GM18907 (cell line): ENCODE measurements around the gene NDC1.
"Not testable (repeated sequence)": the region's sequence is repeated elsewhere in the genome, so short reads cannot be mapped to it uniquely, and the experiment has no call there.

Experiments used
- ATAC-seq: cut with Tn5 transposase; IDR thresholded peaks from one replicate; pipeline ENCODE4 v1.9.1; 2021; ENCODE audit warnings: mild to moderate bottlenecking, moderate library complexity; ENCODE audit not compliant: unreplicated experiment

The NDC1 gene

DNA sequence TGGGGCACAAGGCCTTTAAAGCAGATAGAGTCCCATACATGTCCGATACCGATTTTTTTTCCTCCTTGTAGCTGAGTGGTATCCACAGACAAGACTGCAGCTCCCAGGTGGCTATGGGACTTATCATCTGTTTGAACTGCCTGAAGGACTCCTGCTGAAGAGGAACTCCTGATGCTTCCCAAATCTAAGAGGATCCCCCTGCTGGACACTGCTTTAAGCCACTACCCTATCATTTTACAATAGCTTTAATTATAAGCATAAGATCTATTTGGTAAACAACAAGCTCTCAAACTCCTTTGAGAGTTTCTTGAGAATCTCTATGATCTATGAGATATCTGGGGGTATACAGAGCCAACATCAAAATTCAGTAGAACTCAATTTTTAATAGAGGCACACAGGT is 11.7 kb downstream of the NDC1 start:
- no peak for ATAC-seq

DNA sequence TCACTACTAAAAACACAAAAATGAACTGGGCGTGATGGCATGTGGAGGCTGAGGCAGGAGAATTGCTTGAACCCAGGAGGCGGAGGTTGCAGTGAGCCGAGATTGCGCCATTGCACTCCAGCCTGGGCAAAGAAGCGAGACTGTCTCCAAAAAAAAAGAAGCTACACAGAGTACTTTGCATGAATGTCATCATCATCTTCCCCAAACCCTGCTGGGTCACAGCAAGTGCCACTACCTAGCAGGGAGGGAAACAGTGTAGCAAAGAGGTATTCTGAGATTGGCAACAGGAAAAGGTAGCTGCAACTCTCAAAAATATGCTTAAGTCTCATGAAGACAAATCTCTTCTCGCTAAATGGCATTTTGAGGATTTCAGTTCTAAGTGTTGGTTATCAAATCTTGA is 12.8 kb downstream of the NDC1 start:
- ATAC-seq = no peak

DNA sequence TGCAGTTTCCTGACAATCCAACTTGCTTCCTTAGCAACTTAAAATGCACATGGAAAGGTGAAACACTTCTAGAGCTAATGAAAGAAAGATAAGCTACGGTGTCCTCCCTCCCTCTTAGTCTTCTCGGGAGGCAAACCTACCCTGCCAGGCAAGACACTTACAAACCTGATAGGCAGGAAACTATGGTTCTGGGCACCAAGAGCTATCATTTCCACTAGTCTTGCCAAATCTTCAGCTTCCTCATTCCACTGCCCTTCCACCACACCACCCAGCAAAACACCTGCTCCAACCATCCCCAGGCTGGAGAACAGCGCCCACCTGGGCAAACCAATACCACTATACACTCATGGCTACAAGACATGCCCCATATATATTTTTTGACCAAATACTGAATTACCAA is 15.2 kb downstream of the NDC1 start:
- ATAC-seq = no peak

DNA sequence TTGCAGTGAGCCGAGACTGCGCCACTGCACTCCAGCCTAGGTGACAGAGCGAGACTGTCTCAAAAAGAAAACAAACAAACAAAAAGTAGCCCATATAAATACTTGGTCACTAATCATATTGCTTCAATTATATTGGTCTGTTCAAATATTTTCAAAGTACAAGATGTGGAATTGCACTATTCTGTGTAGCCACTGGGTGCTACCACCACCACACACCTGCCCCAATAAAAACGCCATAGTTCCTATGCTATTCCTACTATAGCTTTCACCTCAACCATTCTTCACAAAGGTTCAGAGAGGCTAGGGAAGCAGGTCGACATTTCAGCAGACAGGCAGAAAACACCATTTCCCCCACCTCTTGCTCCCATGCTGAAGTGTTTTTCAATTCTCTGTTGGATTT is 16.7 kb downstream of the NDC1 start:
- ATAC-seq = no peak

DNA sequence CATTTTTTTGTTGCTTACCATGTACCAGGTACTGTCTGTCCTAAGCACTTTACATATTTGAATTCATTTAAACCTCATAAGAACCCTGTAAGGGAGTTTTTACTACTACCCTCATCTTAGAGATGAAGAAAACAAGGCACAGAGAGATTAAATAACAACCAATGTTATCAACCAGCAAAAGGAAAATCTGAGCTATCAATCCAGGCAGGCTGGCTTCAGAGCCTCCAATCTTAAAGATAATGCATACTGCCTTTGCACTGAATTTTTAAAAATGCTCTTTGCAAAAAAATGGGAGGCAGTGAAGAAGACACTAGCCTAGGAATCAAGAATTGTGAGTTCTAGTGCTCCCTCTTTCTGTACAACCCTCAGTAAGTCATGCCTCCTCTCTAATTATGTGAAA is 18.7 kb downstream of the NDC1 start:
- ATAC-seq = no peak

DNA sequence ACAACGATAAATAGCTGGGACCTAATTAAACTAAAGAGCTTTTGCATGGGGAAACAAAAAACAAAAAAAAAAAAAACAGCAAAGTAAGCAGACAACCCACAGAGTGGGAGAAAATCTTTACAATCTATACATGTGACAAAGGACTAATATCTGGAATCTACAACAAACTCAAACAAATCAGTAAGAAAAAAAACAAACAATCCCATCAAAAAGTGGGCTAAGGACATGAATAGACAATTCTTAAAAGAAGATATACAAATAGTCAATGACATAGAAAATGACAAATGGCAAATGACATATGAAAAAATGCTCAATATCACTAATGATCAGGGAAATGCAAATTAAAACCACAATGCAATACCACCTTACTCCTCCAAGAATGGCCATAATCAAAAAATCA is 21.5 kb downstream of the NDC1 start:
- not testable (repeated sequence) for ATAC-seq

DNA sequence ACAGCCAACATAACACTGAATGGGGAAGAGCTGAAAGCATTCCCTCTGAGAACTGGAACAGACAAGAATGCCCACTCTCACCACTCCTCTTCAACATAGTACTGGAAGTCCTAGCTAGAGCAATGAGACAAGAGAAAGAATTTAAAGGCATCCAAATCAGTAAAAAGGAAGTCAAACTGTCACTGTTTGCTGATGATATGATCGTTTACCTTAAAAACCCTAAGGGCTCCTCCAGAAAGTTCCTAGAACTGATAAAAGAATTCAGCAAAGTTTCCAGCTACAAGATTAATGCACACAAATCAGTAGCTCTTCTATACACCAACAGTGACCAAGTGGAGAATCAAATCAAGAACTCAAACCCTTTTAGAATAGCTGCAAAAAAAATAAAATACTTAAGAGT is 22.6 kb downstream of the NDC1 start:
- ATAC-seq = not testable (repeated sequence)

DNA sequence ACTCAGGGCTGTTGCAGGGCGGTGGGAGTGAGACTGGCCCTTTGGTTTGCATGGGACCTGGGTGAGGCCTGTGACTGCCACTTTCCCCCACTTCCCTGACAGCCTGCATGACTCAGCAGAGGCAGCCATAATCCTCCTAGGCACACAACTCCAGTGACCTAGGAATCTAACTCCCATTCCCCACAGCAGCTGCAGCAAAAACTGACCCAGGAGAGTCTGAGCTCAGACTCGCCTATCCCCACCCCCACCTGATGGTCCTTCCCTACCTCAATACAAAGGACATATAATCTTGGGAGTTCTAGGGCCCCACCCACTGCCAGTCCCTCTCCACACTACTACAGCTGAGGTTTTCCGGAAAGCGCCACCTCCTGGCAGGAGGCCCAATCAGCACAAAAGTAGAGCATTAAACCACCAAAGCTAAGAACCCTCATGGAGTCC is 26.7 kb downstream of the NDC1 start:
- ATAC-seq = no peak

DNA sequence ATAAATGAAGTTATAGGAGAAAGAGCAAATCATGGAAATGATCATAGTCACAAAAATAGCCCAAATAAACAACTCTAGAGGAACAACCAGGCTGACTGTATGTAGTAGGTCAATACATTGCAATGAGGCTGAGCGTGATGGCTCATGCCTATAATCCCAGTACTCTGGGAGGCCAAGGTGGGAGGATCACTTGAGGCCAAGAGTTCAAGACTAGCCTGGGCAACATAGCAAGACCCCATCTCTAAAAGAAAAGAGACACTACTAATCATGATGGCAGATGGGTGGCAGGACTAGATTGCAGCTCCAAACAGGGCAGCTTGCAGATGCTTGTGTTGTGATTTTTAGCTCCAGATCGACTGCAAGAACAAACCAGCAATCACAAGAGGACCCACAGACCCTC is 27.6 kb downstream of the NDC1 start:
- no peak for ATAC-seq

DNA sequence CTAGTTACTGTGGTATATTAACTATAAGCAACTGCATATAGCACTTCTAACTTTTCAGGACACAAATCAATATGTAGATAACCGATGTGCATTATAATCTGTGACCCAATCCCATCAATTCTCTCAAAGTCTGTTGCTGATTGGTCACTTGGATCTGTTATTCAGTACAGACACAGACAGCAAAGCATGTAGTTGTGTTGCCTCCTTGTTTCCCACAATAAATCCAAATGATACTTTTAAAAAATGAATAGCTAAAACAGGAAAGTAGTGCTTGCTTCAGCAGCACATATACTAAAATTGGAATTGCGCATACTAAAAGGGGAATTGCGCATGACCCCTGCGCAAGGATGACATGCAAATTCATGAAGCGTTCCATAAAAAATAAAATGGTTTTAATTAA is 28.1 kb downstream of the NDC1 start:
- ATAC-seq = no peak

DNA sequence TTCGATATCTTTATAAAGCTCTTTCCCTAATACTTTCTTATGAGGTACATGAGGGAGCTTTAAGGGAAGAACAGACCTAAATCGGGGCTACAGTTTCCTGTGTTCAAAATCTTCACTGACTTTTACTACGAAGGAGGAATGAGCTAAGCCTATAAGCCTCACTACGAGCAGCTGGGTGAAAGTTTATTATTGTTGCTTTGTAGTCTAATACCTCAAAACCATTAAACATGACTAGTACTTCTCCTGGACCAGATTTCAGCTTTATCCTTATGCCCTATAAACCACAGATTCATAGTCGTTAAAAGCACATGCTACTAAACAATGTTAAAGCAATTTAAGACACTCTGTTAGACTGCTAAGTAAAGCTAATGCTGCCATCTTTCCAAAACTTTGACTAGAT is 30.2 kb downstream of the NDC1 start:
- no peak for ATAC-seq

DNA sequence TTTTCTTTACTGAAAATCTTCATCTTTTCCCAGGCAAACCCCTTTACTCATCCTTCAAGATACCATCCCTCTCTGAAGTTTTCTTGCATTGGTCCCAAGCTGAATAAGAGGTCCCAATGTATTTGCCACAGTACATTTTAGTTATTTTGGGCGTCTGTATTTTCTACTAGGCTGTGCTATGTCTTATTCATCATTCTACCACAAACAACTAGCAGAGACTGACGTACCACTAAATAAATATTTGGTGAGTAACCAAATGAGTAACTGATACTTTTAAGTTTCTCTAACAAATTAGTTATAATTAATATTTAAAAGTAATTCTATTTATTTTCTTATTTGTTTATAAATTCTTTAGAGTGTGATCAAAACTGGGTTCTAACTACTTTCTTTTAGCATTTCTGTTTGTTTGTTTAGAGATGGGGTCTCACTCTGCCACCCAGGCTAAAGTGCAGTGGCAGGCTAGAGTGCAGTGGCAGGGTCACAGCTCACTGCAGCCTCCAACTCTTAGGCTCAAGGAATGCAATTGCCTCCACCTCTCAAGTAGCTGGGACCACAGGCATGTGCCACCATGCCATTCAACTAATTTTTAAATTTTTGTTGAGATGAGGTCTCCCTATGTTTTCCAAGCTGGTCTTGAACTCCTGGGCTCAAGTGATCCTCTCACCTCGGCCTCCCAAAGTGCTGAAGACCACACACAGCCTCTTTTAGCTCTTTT is 33.1 kb downstream of the NDC1 start:
- no peak for ATAC-seq

DNA sequence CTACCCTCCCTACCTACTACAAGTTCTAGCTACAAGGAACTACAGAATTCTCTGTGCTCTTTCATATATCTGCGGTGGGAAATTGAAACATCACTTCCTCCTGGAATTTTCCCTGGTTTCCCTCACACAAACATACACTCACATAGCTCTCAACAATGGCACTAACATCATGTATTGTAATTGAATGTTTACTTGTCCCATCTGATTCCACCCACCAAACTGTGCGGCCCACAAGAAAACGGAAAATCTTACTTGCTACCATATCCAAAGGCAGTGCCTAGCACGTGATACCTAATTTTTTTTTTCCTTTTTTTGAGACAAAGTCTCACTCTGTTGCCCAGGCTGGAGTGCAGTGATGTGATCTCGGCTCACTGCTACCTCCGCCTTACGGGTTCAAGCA is 33.9 kb downstream of the NDC1 start:
- no peak for ATAC-seq

DNA sequence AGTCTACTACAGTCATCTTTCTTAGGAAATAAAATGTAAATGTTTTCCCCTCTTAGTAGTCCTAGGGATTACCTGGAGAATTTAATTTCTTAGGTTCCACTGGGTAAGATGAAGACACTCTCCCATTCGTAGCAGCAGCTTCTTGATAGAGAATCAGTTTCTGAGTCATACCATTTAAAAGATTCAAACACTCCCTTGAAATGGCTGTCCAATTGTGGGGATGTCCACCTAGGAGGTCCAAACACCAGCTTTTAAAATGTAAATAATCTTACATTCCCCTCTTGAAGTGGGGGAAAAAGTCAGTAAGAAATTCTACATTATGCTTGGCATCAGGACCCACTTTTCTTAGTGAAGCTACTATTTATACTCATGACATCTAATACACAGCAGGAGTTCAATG is 37.5 kb downstream of the NDC1 start:
- no peak for ATAC-seq

DNA sequence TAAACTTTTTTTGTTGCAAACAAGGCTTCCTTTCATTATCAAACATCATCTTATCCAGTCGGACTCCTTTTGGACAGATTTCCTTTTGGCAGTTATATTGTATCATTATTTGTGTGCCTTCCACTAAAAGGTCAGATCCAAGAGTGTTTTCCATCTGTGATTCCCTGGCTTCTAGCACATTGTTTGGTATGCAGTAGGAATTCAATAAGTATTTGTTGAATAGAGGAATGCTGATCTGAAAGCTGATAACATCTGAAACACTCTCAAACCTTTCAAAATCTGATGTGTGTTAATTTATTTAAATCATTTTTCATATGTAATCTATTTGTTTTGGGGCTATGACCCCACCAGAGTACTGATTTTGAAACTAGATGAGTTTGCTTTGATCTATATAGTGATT is 39.0 kb downstream of the NDC1 start:
- no peak for ATAC-seq

DNA sequence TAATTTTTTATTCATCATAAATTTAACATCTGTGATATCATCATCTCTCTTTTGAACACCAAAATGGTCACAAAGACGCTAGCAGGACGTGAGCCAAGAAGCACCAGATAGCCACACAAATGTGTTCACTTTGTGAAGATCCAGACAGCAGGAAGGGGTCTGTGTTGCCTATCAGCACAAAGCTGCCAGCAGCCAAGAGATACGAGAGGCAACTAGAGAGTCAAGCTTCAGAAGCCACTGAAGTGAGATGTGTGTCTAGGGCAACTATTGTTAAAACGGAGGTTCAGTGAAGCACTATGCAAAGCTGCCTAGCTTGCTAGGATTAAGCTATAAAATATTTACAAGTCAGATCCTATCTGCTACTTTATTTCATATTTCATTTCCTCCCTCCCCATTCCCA is 45.3 kb downstream of the NDC1 start:
- ATAC-seq = no peak

DNA sequence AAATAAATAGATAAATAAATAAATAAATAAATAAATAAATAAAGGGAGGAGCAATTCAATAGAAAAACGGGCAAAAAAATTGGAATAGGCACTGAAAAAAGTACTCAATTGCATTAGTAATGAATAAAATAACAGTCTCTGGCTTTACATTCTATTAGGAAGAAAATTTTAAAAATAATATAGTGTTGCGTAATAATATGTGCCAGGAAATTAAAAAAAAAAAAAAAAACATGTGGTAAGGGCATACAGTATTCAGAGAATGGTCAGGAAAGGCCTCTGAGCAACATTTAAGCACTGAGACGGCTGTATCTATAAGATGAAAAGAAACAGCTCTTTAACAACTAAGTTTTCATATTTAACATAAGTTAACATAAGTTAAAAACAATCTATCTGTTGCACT is 50.4 kb downstream of the NDC1 start:
- no peak for ATAC-seq

DNA sequence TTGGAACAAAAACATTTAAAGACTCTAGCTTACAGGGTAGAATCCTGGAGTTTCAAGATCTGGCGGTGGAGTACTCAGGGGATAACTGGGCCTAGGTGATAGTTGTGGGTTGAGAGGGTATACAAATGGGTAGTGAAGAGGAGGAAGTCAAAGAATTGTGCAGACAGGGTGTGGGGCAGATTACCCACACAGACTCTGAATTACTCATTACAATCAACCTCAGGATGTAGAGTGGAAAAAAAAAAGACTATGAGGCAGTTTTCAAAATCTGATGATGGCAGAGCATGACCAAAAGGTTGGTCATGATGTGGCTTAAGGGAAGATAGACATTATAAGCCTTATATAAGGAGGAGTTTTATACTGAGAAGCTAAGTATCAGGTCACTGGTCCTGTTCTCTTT is 55.0 kb downstream of the NDC1 start:
- ATAC-seq = no peak

DNA sequence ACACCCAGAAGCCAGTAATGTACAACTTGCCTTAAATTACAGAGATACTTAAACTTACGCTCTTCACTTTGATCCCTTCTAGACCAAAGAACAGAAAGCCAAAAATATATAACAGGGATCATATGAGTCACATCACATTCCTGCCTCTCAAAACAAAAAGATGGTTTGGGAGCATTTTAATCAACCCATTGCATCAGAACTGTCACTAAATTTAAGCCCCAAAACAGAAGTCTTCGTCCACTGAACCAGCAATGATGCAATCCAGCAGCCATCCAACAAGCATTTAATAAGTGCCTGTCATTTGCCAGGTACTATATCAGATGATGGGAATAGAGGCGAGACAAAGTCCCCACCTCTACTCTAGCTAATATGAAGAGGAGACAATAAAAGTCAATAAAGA is 56.4 kb downstream of the NDC1 start:
- ATAC-seq = no peak

DNA sequence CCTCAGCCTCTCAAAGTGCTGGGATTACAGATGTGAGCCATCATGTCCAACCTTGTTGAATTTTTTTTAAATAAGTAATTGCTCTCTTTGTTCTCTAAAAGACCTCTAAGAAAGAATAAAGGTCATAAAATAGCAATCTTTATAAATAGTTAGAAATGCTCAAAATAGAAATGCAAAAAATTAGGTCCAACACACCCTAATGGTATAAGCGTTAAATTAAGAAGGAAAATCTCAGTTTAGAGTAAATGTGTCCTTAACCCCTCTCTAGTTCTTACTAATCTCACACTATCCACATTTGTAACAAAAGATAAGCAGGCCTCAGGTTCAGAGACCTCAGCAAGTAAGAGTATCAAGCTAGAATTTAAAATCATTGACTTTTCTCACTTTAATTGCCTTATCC is 60.8 kb downstream of the NDC1 start:
- ATAC-seq = no peak

DNA sequence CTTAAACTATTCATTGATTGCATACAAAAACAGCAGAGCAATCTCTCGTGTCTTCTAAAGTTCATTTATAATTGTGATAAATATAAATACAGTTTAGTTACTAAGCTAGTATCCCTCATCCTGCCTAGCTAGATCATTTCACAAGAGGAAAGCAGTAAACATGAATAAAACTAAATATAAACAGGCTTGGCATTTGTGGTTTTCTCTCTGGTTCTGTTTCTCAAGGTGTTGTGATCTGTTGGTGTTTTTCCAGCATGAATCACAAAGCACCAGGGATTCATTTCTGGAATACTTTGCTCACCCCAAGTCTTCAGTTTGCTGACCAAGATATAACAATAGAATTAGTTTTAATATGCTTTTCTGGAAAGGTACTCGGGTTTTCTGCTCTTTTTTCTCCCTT is 66.4 kb downstream of the NDC1 start:
- ATAC-seq = no peak

DNA sequence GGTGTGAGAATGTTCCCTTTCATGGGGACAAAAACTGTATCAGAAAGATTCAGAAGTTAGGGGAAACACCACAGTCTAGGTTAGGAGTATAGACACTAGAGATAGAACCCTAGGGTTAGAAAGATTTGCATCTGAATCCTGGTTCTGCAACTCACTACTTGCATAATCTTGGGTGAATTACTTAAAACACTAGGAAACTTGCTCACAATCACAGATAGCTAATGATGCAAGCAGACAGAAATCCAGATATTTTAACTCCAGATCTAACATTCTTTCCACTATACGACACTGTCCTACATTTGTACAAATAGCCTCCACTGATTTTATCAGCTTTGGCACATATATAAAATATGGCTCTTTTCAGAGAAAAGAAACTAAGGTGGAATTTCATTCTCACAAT is 68.3 kb downstream of the NDC1 start:
- no peak for ATAC-seq

DNA sequence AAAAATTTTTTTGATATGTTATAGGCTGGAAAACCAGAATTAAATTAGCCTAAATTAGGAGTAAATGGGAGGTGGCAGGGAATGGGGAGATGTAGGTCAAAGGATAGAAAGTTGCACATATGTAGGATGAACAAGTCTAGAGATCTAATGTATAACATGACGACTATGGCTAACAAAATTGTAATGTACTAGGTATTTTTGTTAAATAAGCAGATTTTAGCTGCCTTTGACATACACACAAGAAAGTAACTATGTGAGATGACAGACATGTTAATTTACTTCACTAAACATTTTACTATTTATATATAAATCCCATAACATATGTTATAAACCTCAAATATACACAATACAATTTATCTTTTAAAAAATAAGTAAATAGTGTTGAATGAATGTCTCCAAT is 68.9 kb downstream of the NDC1 start:
- no peak for ATAC-seq
